HG03196 (cell line): ENCODE data around the gene SLC7A10.
"Not testable (repeated sequence)": the region's sequence is repeated elsewhere in the genome, so short reads cannot be mapped to it uniquely, and the experiment has no call there.

Experiments used
- ATAC-seq: cut with Tn5 transposase; IDR thresholded peaks from one replicate; pipeline ENCODE4 v1.9.1; 2021; ENCODE audit not compliant: unreplicated experiment

The SLC7A10 gene

GRCh38 chr19:33203529-33203928 lies 22.1 kb downstream of the SLC7A10 start:
- ATAC-seq = no peak

- ATAC-seq = no peak
These were observed 22.8 kb downstream of the SLC7A10 start for GRCh38 chr19:33202546-33203507.

DNA sequence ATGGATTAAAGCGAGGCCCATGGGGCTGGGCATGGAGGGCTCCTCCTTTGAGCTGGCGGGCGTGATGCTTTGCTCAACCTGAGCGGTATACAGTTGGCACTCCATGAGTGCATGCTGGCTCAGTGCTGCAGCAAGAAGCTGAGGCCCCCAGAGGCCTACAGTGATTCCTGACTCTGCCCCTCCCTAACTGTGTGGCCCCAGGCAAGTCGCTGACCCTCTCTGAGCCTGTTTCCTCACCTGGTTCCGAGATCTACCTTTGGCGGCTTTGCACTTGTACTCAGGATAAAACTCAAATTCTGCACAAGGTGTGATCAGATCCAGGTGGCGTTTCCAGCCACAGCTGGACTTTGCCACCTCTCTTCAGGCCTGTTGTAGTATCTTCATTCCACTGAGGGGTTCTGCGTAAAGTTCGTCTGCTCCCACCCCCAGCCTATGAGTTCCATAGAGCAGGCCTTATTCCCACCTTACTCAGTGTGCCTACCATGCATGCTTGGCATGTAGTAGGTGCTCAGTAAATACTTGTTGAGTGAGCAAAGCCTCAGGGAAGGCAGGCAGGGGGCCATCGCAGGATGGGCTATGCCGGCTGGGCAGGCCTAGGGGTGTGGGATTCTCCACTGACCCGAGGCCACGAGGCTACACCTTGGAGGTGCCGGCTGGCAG lies 23.6 kb downstream of the SLC7A10 start:
- ATAC-seq = no peak

GRCh38 chr19:33201473-33201872 lies 24.2 kb downstream of the SLC7A10 start:
- ATAC-seq = no peak

- no peak for ATAC-seq
These were observed 26.0 kb downstream of the SLC7A10 start for GRCh38 chr19:33199441-33200265.

DNA sequence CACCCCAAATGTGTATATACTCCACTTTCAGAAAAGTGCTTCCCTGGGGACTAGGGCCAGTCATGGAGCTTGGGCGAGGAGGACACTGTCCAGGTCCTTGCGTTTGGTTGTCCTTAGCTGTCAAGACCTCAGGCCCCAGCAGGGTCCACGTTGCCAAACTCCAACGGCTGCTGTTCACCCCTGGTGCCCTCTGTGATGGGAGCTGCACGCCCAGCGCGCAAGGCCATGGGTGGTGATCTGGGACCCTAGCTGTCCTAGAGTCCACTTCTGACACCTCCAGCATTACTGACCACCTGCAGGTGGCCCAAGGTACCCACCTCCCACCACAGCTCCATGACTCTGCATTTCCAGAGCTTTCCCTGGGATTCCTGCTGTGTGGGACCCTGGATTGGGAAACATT lies 27.5 kb downstream of the SLC7A10 start:
- ATAC-seq = no peak

GRCh38 chr19:33197591-33198000 lies 28.1 kb downstream of the SLC7A10 start:
- ATAC-seq = no peak

GRCh38 chr19:33196446-33197193 lies 29.0 kb downstream of the SLC7A10 start:
- no peak for ATAC-seq

GRCh38 chr19:33195645-33196347 lies 29.9 kb downstream of the SLC7A10 start:
- ATAC-seq = no peak

- no peak for ATAC-seq
These were observed 30.6 kb downstream of the SLC7A10 start for GRCh38 chr19:33194886-33195644.

DNA sequence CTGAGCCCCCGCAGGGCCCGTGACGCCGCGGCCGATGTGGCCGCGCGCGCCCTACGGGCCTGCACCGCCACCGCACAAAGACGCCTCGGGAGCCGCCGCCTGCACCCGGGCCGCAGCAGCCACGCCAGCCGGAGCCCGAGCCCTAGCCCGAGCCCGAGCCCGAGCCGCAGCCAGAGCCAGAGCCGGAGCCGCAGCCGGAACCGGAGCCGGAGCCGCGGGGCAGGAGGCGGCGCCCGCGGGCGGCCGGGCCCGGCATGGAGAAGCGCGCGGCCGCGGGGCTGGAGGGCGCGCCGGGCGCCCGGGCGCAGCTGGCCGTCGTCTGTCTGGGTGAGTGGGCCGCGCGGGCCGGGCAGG lies 31.1 kb downstream of the SLC7A10 start:
- ATAC-seq = no peak

DNA sequence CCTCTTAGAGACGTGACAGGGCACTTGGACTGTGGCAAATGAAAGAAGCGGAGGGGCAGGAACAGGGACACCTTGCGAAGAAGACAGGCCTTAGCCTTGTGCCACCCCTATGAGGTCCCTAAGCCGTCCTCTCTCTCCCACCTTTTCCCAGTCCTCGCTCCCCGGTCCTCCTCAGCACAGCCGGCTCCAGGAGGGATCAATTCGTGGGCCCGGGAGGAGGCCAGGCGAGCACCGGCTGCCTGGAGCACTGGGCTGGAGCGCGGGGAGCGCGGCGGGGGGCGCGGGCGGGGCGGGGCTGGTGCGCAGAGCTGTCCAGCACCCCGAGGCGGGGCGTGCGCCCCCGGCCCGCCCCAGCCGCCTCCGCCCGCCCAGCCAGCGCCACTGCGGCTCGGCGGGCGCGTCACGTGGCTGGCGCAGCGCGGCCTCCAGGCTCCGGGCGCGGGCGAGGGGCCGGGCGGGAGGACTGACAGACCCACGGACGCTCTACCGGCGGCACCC lies 31.7 kb downstream of the SLC7A10 start, which contains the start of gene LRP3:
TSS of gene LRP3 (plus strand) at position 466 of the 498 bp plus-strand sequence. CDS start 456 bp downstream, outside the sequence.
- no peak for ATAC-seq

DNA sequence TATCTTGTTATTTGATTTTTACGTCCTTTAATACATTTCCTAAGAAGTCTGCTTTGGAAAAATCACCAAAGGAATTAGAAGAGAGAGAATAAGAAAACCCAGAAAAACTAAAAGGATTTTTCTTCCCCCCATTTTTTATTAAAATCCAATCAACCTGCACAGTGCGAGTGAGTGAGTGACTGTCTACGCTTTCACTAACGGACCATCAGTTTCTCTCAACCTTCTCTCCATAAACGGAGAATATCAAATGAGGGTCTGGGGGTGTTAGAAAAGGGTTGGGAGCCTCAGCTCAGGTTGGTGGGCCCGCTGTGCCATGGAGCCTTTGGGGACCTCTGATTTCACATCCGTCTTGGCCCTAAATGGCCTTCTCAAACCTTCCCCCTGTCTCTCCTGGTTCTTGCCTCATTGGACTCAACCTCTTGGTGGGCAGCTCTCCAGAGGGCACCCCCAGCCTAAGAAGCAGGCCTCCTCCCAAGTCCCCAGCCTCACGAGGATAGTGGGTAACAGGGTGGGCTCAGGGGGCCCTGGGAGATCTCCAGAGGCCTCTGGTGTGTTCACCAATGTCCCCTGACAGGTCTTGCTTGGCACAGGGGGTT lies 32.3 kb downstream of the SLC7A10 start:
- ATAC-seq = no peak

DNA sequence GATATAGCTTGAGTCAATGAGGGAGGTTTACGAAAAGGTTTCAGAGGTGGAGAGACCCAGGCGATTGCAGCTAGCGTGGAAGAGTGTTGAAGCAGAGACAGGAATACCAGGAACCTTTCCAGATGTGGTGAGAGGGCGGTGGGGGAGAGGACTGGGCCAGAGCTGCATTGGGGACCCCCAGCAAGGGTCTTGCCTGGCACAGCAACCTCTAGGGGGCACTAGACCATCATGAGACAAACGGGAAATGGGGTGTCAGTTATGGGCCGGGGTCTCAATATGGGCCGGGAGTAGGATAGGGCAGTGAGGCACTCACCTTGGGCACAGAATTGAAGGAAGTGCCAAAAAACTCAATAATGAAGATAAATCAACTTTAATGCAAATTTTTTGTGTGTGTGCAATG lies 33.6 kb downstream of the SLC7A10 start:
- ATAC-seq = no peak

- ATAC-seq = no peak
These were observed 34.1 kb downstream of the SLC7A10 start for GRCh38 chr19:33191501-33191900.

- ATAC-seq = not testable (repeated sequence)
These were observed 34.6 kb downstream of the SLC7A10 start for GRCh38 chr19:33191092-33191491.

GRCh38 chr19:33189453-33189852 lies 36.2 kb downstream of the SLC7A10 start:
- no peak for ATAC-seq

DNA sequence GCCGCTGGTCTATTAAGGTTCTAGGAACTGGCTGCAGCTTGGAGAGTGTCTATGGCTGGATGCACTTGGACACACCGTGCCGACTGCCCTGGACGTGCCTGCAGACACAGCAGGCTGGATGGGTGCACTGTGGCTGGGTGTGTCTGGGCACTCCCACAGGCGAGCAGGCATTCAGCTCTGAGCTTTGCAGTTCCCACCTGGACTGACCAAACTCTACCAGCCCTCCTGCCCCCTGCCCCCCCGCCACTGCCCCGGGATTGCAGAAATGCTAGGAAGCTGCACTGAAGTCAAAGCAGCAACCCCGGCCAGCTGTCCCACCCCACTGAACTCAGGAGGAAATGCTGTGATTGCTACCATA lies 38.5 kb downstream of the SLC7A10 start:
- no peak for ATAC-seq
